HG03066 (cell line): ENCODE results near the gene HTRA2.
A peak's percentile ranks its signal among the peaks of the same experiment; 100 is the strongest.

Source experiments
- ATAC-seq: cut with Tn5 transposase; IDR thresholded peaks from one replicate; pipeline ENCODE4 v1.9.1; 2021; ENCODE audit warnings: low read depth; ENCODE audit not compliant: unreplicated experiment

The HTRA2 gene

DNA sequence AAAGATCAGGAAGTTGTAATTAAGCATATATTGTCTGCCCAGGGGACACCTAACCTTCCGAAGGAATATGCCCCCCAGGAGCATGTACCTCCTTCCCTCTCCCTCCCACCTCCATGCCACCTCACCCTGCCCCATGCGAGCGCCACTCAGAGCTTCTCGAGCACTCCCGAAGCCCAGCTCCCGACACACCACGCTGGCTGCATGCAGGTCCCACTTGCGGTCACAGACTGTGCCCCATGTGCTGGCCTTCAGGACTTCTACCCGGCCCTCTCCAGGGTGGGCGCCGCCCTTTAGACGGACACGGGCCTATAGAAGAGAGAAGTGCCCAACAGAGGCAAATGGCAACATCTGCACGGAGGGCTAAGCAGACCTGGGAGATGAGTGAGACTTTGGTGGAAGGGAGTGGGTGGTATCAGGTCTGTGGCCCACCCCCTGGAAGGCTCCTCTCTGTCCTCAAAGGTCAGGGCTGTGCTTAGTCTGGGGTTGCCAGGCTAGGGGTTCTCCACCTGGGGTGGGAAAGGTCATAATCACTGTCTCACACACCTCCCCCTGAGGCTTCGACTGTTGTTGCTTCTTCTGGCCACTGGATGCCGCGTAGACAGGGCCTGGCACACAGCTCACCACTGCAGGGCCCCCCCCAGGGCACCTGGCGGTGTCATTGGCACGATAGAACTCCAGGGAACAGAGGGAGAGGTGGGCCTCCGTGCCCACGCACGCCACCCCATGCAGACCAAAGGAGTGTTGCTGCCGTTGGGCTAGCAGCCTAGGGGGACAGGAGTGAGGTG lies 6.6 kb downstream of the HTRA2 start:
- no peak for ATAC-seq

DNA sequence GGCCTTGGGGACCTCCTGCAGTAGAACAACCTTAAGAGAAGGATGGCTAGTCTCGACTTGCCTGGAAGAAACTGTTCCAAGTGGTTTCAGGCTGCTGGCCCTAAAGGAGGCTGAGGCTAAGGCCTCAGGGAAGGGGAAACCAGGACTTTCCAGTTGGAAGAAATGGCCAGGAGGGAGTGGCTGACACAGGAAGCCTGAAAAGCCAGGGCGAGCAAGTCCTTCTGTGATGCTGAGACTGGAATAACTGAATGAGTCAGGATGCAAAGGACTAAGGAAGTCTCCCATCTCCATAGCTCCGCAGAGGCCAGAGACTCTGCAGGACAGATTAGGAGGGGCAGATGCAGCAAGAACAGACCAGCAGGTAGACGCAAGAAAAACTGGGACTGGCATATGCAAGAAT lies 7.4 kb downstream of the HTRA2 start:
- no peak for ATAC-seq

DNA sequence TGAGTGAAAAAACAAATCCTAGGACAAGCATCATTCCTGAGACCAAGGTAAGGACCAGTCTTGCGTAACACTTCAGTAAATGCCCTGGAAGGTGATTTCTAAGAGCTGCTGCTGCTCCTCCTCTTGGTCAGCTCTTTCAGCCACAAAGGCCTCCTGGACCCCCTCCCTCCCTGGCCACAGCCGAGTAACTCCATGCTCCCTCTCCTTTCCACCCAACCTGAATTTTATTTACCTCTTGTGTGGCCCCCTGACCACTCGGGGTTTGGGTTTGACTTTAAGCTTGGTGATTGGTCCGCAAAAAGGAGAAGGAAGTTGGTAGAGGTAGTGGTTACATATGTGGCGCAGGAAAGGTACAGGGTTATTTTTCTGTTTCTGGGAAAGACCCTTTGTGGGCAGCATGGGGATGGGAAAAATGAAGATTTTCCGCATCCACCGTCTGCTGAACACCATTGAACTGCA lies 9.2 kb downstream of the HTRA2 start:
- ATAC-seq = no peak

DNA sequence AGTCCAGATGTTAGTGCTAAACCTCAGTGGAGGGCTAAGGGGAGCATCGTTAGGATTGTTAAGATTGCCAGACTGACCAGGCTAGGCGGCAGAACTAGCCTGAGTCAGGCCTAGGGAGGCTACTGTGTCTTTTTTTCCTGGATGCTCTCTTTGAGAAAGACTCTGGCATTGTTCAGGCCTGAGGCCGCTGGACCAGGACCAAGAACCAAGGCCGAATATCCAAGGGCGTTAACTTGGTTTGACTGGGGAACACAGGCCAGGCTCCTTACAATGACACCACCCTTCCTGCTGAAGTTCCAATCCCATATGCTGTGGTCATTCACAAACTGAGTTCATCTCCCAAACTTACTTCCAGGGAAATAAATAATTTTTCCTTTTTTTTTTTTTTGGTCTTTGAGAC lies 10.6 kb downstream of the HTRA2 start:
- no peak for ATAC-seq

GRCh38 chr2:74542978-74543377 lies 13.2 kb downstream of the HTRA2 start:
- ATAC-seq = no peak

- no peak for ATAC-seq
Observed at GRCh38 chr2:74544634-74545033, 14.9 kb downstream of the HTRA2 start.

DNA sequence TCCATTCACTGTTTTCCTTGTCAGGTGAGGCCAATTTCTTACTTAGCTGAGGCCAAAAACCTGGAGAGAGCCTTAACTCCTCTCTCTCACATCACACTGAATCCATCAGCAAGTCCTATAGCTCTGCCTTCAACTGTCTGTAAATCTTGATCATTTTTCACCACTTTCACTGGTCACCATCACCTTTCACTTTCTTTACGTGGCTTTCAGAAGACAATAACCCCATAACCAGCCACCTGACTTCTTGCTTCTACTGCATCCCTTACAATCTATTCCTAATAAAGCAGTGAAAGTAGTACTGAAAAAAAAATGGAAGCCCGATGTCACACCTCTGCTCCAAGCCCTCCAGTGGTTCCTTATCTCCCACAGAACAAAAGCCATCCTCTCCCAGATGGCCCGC lies 16.3 kb downstream of the HTRA2 start:
- no peak for ATAC-seq

DNA sequence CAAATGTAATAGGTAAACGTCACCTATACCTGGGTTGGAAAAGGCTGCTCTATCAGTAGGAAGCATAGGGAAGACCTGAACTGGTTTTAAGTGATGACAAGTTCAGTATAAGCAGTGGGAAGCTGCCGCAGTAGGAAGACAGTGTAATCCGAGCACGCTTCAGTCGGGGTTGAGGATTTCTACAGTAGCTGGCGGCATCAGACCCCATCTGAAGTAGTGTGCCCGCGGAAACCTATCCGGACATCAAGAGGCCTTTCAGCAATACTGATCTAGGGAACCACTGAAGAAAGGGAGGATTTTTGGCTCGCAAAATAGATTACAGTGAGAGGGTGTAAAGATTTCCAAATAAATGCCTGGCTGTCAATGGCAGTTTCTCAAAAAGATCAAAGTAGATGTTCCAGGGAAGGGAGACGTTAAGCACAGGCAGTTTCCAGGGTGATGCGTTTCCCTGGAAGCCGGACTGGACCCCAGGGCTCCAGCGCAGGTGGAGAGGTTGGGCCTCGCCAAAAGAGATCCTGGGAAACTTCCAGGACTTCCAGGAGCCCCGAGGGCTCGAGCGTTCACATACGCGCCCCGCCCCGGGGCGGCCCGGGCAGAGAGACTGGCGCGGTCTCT lies 18.7 kb downstream of the HTRA2 start:
- no peak for ATAC-seq

DNA sequence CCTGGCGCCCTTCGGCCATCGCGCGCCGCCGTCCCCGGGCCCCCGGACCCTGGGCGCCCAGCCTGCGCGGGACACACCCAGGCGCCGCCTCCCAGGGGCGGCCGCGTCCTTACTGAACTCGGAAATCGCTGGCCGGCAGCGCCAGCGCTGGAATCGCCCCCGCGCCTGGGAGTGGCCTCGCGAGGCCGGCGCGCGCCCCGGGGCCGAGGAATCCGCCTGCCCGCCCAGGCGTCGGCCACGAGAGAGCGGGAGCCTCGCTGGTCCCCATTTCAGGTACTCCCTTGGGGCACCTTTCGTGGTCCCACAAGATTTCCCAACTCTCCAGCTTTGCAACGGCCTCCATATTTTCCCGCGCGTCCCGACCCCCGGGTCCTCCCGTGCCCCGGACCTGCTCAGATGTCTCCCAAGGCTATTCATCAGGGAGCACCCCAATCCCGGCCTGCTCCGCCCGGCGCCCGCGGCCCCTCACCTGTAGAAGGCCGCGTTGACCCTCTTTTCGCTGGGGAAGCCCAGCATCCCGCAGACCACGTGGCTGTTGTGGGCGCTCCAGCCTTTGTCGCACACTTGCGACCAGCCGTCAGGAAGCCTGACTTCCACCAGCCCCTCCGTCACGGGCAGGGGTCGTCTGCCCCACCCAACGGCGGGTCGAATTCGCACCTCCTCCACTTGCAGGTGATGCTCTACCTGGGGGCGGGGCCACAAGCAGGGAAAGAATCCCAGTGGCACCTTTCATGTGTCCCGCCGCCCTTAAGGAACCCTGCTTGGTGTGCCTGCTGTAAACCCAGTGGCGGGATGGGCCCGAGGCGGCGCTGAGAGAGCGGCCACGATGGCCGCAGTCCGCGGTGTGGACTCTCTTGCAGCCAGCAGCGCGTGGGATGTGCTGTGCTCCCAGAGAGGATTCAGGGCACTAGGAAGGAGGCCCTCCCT lies 19.4 kb downstream of the HTRA2 start:
- ATAC-seq = peak; percentile 53

DNA sequence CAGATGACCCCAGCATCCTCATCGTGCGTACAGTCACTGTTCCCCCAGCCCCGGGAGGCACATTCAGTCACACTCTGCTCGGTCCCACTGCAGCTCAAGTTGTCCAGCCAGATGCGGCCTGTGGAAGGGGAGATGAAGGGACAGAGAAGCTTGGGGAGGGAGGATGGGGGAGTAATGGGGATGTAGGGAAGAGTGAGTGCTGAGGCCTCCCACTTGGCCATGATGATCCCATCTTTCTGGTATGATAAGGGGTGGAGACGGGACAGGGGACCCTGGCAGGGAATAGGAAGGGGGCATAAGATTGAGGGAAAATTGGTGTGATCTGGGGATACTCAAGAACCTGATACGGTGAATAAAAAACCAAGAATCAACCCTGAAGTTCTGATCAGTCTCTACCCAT lies 20.5 kb downstream of the HTRA2 start:
- ATAC-seq = no peak

GRCh38 chr2:74551530-74551929 lies 21.8 kb downstream of the HTRA2 start:
- ATAC-seq = no peak

GRCh38 chr2:74551942-74552913 lies 22.5 kb downstream of the HTRA2 start:
- no peak for ATAC-seq

- no peak for ATAC-seq
Observed at GRCh38 chr2:74552914-74553811, 23.4 kb downstream of the HTRA2 start.

DNA sequence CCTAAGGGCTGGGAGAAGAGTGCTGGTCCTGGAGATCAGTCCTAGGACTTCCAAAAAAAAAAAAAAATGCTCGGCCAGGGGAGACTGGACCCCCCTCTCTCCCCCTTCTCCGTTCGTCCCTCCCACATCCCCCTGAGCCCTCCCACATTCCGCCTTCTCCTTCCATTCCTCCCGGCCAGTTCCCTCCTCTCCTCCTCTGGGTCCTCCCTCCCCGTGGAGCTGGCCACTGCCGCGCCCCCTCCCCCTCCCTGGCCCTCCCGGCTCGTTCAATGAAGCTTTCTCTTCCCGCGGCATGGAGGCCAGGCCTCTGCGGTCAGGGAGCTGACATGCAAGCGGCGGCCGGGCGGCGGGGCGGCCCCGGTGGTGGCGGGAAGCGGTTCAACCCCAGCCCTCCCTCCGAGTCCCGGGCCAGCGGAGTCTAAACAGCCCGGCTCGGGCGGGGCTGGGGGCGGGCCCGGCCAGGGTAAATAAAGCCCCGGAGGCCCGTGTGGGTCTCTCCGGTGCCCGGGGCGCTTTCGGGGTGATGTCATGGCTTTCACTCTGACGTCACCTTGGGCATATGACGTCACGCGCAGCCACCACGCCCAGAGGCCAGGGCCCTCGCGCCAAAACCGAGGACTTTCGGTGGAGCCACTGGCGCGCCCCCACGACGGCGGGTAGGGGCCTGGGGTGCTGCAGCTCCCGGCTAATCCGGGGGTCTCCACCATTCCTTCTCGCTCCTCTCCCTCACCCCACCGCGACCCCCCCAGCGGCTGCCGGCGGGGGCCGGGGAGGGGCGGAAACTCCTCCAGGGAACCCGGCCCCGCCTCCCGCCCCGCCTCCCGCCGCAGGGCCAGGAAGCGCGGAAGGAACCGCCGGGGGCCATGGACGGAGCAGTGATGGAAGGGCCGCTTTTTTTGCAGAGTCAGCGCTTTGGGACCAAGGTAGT lies 24.4 kb downstream of the HTRA2 start, which contains the start of the genes DOK1 and LOXL3:
Gene DOK1 (plus strand): TSS at position 829 of the 928 bp plus-strand sequence. CDS start 35 bp downstream, at position 864.
Gene LOXL3 (minus strand): TSS at position 51 of the 928 bp plus-strand sequence. CDS start 1,308 bp downstream, outside the sequence.
- ATAC-seq = peak; percentile 63

- peak; percentile 55 for ATAC-seq
Observed at GRCh38 chr2:74554820-74555531, 25.2 kb downstream of the HTRA2 start.

GRCh38 chr2:74555610-74556103 lies 25.9 kb downstream of the HTRA2 start:
- ATAC-seq = no peak

DNA sequence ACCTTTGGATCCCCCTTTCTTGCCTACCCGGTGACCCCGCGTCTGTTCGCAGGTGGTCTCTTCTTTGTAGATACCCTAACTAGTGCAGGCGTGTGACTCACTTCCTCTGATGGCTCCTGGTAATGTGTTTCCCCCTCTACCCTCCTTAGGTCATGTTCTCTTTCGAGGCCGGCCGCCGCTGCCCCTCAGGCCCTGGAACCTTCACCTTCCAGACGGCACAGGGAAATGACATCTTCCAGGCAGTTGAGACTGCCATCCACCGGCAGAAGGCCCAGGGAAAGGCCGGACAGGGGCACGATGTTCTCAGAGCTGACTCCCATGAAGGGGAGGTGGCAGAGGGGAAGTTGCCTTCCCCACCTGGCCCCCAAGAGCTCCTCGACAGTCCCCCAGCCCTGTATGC lies 26.4 kb downstream of the HTRA2 start:
- ATAC-seq = no peak
